Ureter (tissue), 1 donor: ENCODE results near the gene CHD2. TPM values are rescaled to one million over a fixed set of nuclear protein-coding genes. Genes with fewer than 3 reads are reported as not detected.
A peak's percentile ranks its signal among the peaks of the same experiment; 100 is the strongest.
"Not testable (repeated sequence)": the region's sequence is repeated elsewhere in the genome, so short reads cannot be mapped to it uniquely, and the experiment has no call there.

Source experiments
- DNase-seq: peaks from one replicate; pipeline ENCODE4 v3.0.0-alpha.2; 2020; ENCODE audit warnings: low spot score
- total RNA-seq: library from RNA; stranded (reverse); gene quantifications from one replicate; pipeline ENCODE4 v1.2.4, GENCODE V29; 2023
- donor health status: DM: yes; HTN: yes; CAD: no.

Gene CHD2
- total RNA-seq, 1 donor from 2014 or later: 193 TPM

DNA sequence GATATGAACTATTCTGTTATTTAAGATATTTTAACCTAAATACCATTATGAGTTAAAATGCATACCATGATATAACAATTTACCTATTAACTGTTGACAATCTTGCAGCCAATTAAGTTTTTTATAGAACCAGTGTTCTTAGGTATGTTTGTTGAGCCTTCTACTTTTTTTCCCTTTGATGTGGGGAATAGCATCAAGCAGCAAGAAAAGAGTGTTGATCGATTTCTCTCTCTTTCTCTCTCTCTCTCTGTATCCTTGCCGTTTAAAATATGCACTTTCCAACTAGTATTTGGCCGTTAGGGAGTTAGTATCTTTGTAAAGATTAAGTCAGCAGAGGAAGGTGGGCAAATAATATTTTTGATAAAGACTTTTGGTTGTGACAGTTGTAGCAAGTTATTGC is 5.9 kb downstream of the CHD2 start:
- DNase-seq: no peak

DNA sequence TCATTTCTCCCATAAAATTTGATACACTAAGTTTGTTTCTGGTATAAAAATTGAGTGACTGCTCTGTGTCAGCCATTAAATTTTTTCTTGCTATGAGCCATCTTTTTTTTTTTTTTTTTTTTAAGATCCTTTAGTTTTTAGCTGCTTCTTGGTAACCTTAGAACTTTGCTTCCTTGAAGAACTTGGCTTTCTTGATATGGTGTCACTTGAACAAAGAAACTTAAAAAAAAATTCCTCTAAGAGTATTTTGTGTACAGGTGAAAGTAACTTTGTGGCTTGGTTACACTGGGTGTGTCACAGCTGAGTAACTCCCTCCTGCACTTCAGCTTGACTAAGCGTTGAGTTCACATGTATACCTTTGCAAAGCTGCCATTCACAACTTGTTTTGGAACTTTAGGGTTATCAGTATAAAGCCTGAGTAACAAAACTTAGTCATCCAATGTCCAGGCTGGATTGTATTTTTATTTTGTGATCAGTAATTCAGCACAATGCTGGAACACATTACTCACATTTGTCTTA is 6.5 kb downstream of the CHD2 start:
- no peak for DNase-seq

- no peak for DNase-seq
Measured at GRCh38 chr15:92907229-92907628, 7.1 kb downstream of the CHD2 start.

DNA sequence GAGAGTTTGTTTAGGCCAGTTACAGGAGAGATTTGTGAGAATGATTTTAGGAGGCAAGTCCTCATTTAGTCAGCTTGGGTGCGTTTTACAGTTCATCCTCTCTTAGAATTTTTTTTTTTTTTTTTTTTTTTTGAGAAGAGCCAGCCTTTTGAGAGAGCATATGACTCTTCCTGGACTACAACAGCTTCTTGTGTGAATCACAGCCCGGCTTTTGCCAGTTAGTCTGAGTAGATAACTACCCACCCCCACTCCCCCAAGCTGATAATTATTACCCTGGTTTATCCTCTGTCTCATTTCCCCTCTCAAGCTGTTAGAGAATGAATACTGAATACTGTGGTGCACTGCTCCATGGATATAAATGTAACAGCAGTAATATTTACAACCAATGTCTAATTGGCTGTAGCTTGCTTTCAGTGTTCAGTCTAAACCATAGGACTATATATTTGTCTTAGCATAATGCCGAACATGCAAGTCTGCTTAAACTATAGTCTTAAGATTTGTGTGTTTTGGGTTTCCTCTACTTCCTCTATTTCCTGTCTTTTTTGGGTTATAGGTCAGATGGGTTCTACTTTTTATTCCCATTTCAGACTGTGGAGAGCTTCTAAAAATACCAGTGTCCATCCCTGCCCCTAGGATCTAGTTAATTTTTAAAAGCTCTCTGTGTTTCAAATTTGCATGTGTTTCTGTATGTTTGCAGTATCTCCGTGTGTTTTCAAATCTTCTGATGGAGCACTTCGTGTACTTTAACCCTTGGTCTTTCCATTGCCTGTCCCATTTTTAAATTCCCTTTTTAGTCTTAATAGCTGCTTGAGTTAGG is 8.0 kb downstream of the CHD2 start:
- DNase-seq: no peak

DNA sequence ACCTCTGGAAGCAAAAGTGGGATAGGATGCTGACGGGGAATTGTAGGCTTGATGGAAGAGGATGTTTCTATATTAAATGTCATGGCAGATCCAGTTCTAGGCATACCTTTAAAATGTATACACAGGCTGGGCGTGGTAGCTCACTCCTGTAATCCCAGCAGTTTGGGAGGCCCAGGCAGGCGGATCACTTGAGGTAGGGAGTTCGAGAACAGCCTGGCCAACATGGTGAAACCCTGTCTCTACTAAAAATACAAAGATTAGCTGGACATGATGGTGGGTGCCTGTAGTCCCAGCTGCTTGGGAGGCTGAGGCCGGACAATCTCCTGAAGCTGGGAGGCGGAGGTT is 8.6 kb downstream of the CHD2 start:
- no peak for DNase-seq

- DNase-seq: no peak
Measured at GRCh38 chr15:92909136-92909781, 9.1 kb downstream of the CHD2 start.

DNA sequence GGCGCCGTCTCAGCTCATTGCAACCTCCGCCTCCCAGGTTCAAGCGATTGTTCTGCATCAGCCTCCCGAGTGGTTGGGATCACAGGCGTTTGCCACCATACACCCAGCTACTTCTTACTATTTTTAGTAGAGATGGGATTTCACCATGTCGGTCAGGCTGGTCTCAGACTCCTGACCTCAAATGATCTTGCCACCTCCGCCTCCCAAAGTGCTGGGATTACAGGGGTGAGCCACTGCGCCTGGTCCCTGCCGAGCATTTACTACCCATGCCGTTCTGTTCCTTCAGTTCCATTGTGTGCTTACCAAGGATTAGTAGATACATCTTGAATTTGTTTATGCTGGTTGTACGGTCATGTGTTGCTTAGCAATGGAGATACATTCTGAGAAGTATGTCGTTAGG is 10.3 kb downstream of the CHD2 start:
- no peak for DNase-seq

DNA sequence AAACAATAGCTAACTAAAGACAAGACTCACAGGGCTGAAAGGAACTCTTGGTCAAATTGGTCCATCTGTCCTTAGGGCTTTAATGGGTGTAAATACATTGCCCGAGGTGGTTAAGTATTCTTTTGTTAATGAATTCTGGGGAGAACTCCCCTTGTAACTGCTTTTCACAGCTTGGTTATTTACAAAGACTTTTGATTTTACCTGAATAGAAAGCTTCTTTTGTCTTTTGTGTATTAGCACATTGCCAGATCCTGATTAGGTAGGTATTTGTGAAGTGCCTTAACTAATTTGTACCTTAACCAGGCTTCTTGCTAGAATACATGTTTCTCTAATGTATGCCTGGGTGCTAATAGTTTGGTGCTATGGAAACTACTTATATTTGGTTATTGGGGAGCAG is 14.0 kb downstream of the CHD2 start:
- no peak for DNase-seq

DNA sequence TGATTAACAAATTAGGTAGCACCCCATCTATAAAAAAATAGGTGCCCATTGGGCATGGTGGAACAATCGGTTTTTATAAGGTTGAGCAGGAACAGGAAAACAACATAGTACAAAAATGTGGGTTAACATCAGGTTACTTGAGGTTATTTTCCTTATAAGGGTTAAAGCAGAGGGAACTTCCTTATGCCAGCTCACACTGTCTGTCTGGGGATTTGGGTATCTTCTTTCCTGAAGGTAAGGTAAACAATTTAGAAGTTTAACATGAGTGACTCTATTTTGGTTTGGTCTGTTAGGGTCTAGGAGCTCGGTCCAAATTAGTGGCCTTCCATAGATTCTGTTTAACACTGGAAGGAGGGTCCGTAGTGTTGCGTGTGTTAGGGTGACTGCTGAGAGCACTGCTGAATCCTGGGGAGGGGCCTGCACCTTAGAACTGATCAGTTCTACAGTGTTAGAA is 14.7 kb downstream of the CHD2 start:
- DNase-seq: no peak

DNA sequence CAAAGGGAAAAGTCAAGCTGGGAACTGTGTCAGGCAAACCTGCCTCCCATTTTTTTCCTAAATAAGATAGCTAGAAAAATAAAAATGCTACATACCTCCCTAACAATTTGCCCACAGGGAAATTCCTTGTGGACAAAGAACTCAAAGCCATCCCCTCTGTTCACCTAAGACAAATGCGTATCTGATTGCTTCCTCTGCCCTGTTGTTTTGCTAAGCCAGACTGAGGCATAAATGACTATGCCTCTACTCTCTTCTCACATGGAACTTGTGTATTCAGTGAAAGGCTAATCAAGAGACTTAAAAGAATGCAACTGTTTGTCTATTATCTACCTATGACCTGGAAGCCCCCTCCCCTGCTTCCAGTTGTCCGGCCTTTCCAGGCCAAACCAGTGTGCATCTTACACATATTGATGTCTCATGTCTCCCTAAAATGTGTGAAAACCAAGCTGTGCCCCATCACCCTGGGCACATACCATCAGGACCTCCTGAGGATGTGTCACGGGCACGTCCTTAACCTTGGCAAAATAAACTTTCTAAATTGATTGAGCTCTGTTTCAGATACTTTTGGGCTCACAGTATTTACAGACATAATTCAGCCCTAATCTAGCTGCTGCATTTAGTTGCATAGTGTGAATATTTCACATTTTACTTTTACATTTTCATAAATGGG is 15.8 kb downstream of the CHD2 start:
- DNase-seq: no peak

- DNase-seq: peak; percentile 97
Measured at GRCh38 chr15:92917598-92918407, 17.7 kb downstream of the CHD2 start.

GRCh38 chr15:92918881-92919280 is 18.8 kb downstream of the CHD2 start:
- DNase-seq: not testable (repeated sequence)

GRCh38 chr15:92920595-92921161 is 20.6 kb downstream of the CHD2 start:
- no peak for DNase-seq

GRCh38 chr15:92921215-92922131 is 21.3 kb downstream of the CHD2 start:
- DNase-seq: no peak

DNA sequence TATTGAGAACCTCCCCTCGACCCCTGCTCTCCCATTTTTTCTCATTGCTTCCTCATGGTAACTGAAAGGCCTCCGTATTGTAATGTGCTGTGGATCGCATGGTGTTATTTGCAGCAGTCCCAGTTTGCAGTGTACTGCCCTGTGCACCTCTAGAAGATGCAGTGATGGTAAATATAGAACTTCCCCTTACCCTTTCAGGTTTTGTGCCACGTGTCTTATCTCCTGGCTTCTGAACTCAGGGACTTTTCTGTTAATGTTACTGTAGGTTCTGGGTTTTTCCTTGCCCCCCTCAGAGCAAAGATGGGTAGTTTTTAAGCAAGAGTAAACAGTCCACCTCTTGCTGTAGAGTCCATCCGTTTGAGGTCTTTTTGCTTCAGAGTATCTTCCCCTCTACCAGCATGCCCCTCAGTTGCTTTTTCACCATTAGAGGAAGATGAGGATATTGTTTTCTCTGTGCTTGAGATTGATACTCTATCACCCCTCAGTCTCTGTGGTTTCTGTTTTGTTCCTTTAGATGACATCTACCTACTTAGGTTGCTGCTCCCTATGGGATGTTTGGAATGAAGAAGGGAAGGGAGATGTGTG is 22.4 kb downstream of the CHD2 start:
- no peak for DNase-seq

DNA sequence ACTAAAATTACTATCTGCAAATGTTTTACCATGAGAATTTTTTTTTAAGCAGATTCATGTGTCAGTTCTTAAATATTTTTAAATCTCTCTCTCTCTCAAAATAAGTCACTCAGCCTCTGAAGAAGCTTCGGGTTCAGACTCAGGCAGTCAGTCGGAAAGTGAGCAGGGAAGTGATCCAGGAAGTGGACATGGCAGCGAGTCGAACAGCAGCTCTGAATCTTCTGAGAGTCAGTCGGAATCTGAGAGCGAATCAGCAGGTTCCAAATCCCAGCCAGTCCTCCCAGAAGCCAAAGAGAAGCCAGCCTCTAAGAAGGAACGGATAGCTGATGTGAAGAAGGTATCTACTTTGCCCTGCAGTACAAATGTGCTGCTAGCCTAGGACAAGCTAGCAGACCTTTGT is 24.1 kb downstream of the CHD2 start:
- no peak for DNase-seq

GRCh38 chr15:92925454-92925853 is 25.3 kb downstream of the CHD2 start:
- DNase-seq: no peak

DNA sequence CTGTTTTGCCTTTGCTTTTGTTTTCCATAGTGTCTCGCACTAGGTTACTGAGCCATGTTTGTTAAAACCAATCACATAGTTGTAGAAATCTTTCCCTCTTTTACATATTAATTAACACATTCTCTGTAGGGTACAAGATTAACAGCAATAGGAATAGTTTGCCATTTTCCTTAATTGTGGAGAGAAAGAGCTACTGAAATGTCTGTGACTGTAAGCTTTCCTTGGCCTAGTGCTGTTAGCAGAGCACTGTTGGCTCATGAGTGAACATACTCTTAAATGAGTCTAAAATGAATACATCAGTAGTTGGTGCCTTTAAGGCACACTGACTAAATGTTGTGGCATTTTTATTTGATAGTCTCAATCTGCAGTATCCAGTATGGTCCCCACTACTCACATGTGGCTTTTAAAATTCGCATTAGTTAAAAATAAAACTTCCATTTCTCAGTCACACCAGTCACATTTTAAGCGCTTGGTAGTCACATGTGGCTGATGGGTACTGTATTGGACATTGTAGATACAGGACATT is 28.2 kb downstream of the CHD2 start:
- no peak for DNase-seq

GRCh38 chr15:92929002-92929401 is 28.9 kb downstream of the CHD2 start:
- no peak for DNase-seq
